HCT116 (cell line): ENCODE results near the gene GSDMA.
"Not testable (repeated sequence)": the region's sequence is repeated elsewhere in the genome, so short reads cannot be mapped to it uniquely, and the experiment has no call there.

Experiments used
- ATF3 ChIP-seq: IDR thresholded peaks from 2 replicates; pipeline ENCODE4 v1.6.1; 2012
- CEBPB ChIP-seq: IDR thresholded peaks from 2 replicates; pipeline ENCODE4 v1.6.1; 2012; ENCODE audit warnings: low read depth
- CTCF ChIP-seq, 3 experiments: fragments of 200-600 bp in 1 of 3; sonication (generic) in 1 of 3; IDR thresholded peaks in 2 of 3; conservative IDR thresholded peaks in 1 of 3; 2 replicates each; pipeline ENCODE4 v1.5.1; 2012 to 2017; ENCODE audit warnings: low read depth in 2 of 3, low read length in 2 of 3, antibody characterized with exemption in 1 of 3, borderline replicate concordance in 1 of 3, control low read depth in 1 of 3, mild to moderate bottlenecking in 1 of 3, mixed read lengths in 1 of 3, mixed run types in 1 of 3, moderate library complexity in 1 of 3; ENCODE audit not compliant: insufficient read depth in 1 of 3
- ELF1 ChIP-seq: IDR thresholded peaks from 2 replicates; pipeline ENCODE4 v1.6.1; 2012; ENCODE audit warnings: low read depth, borderline replicate concordance
- FOSL1 ChIP-seq: IDR thresholded peaks from 2 replicates; pipeline ENCODE4 v1.6.1; 2012; ENCODE audit warnings: low read depth
- MAX ChIP-seq: IDR thresholded peaks from 2 replicates; pipeline ENCODE4 v1.6.1; 2012
- POLR2A ChIP-seq: IDR thresholded peaks from 2 replicates; pipeline ENCODE4 v1.7.0; 2011; ENCODE audit warnings: borderline replicate concordance; ENCODE audit not compliant: insufficient read depth, insufficient read length; ENCODE audit errors: extremely low read depth
- POLR2AphosphoS5 ChIP-seq: IDR thresholded peaks from 2 replicates; pipeline ENCODE4 v1.6.1; 2011; ENCODE audit warnings: mild to moderate bottlenecking, low read depth, low read length, moderate library complexity
- ZFX ChIP-seq: fragments of 450-650 bp; IDR thresholded peaks from 2 replicates; pipeline ENCODE4 v1.6.1; 2017
- ZNF274 ChIP-seq: fragments of 200-500 bp; sonication (Bioruptor generic); IDR thresholded peaks from 2 replicates; pipeline ENCODE4 v1.6.1; 2014; ENCODE audit warnings: mild to moderate bottlenecking, low read depth, low read length, inconsistent platforms

- not testable (repeated sequence) for TF ChIP-seq CTCF (IDR thresholded peaks at IDR 0.05 in 2 of 3, conservative IDR thresholded peaks at IDR 0.05 in 1 of 3; ENCODE audit: borderline replicate concordance in 1 of 3, insufficient read depth in 1 of 3, low read depth in 2 of 3, low read length in 2 of 3); ZNF274; ZFX; ELF1; POLR2A; ATF3; CEBPB; MAX; FOSL1; POLR2AphosphoS5
These were observed 38.5 kb downstream of the GSDMA start for GRCh38 chr17:40001335-40001734.
